T-helper 17 cell (primary cell): Measurements from ENCODE around the gene THOC5. TPM values are rescaled to one million over a fixed set of nuclear protein-coding genes. Genes with fewer than 3 reads are reported as not detected.
A peak's percentile ranks its signal among the peaks of the same experiment; 100 is the strongest.
"Not testable (repeated sequence)": the region's sequence is repeated elsewhere in the genome, so short reads cannot be mapped to it uniquely, and the experiment has no call there.

ENCODE experiments used
- ATAC-seq: fragments of 150-1000 bp; cut with Tn5 transposase; 2 replicates; pipeline ENCODE4 v1.10.0; 2021; ENCODE audit warnings: mild to moderate bottlenecking, moderate library complexity
- DNase-seq, 3 donors: peaks; one replicate each; pipeline versions ENCODE4 v3.0.0 to v3.0.0-alpha.2; 2020 to 2021
- H3K9me3 ChIP-seq: one replicate; pipeline ENCODE4 v1.7.0; 2013; ENCODE audit warnings: low read length, mild to moderate bottlenecking; ENCODE audit not compliant: control insufficient read depth, poor library complexity, severe bottlenecking
- H3K27ac Mint-ChIP-seq: one replicate; pipeline ENCODE4 v1.8.0; 2022; ENCODE audit warnings: mild to moderate bottlenecking, moderate library complexity, mixed read lengths
- H3K27me3 Mint-ChIP-seq: one replicate; pipeline ENCODE4 v1.8.0; 2022; ENCODE audit warnings: mixed read lengths
- H3K36me3 Mint-ChIP-seq: one replicate; pipeline ENCODE4 v1.8.0; 2022; ENCODE audit warnings: low read depth, mixed read lengths
- H3K4me1 Mint-ChIP-seq: one replicate; pipeline ENCODE4 v1.8.0; 2022; ENCODE audit warnings: mild to moderate bottlenecking, mixed read lengths
- H3K4me3 Mint-ChIP-seq: one replicate; pipeline ENCODE4 v1.8.0; 2022; ENCODE audit warnings: mild to moderate bottlenecking, moderate library complexity, mixed read lengths
- total RNA-seq, 4 donors: library from RNA in 2 of 4; stranded (reverse) in 2 of 4; gene quantifications; one replicate each; pipeline ENCODE4 v1.2.3 and lab custom pipeline; 2022 to 2026

THOC5 gene
- total RNA-seq, 2 donors from 2014 or later, result 34.2 to 46.2 TPM

DNA sequence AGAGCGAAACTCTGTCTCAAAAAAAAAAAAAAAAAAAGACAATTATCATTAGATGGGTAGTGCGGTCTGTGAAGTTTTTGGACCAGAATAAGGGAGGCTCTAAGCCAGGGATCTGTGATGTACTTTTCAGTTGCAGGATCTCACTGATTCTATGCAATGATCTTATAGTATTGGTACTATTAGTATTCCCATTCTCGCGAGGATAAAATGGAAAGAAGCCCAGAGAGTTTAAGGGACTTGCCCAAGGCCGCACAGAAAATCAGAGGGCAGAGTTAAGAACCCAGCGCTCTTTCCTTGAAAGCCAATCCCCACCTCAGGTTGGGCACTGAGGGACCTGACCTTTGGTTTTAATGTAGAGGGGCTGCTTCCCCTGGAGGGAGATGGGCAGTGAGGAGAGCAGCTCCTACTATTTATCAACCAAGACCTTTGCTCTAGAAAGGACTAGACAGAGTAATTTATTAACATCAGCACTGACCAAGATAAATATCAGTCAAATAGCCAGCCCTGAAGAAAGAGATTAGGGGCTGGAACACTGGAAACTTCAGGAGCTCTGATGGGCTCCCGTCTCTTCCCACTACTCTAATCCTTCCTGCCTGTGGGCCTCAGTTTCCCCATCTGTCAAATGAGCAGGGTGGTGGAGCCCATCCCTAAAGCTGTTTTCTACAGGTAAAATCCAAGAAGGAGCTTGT, 21.3 kb upstream of the THOC5 start:
- no peaks in the 10 kb centered on the region for H3K27me3 Mint-ChIP-seq
- no peak for ATAC-seq
- H3K36me3 Mint-ChIP-seq, result no peaks in the 10 kb centered on the region
- no peak overlapping the region for H3K27ac Mint-ChIP-seq
- no peak for DNase-seq
- H3K4me1 Mint-ChIP-seq, result peaks cover 5% of the 10 kb centered on the region
- H3K4me3 Mint-ChIP-seq, result no peak overlapping the region
- H3K9me3 ChIP-seq, result no peaks in the 10 kb centered on the region

DNA sequence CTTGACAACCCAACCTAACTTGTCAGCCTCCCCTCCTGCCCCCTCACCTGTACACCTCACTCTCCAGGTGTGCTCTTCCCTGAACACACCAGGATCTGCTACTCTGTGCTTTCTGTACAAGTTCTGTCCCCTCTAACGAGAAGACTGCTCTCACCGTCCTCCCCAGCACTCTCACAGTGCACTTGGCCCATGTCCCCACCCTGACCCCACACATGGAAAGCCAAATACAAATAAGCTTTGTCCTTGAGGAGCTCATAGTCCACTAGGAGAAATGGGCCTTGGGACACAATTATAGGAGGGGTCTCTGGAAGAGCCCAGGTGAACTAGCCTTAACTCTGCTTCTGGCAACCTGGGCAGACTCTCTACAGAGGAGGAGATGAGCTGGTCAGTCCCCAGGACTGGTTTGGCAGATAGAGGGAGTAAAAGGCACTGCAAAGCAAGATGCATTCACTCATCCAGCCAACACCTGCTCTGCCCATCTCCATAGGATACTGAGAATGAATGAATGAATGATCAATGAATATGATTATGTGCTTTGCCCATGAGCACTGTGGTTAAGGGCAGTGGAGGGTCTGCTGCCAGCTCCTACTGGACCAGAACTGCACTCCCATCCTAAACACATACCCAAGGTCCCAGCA, 17.5 kb upstream of the THOC5 start:
- Mint-ChIP-seq H3K36me3 (peaks cover 5% of the 10 kb centered on the region), H3K27me3 (no peaks in the 10 kb centered on the region), H3K27ac (peak overlapping the region; percentile 66), H3K4me3 (no peak overlapping the region), H3K4me1 (peaks cover 4% of the 10 kb centered on the region)
- no peak for ATAC-seq
- no peak for DNase-seq
- H3K9me3 ChIP-seq, result no peaks in the 10 kb centered on the region

DNA sequence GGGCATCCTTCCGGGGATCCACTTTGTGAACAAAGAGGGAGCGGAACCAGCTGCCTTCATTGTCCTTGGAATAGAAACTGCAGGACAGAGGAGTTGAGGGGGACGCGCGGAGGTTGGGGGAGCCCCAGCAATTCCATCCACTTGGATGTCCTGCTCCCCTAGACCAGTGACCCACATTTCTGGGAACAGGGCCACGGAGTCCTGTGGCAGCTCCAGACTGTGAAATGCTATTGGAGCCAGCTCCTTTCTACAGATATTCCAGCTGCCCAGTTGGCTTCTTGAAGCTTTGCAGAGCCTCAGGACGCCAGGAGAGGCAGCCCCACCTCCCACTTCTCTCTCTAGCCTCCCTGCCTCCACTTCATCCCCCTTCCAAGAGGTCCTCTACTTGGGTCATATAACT, 16.9 kb upstream of the THOC5 start:
- no peaks in the 10 kb centered on the region for H3K9me3 ChIP-seq
- Mint-ChIP-seq H3K27me3 (no peaks in the 10 kb centered on the region), H3K27ac (peak overlapping the region; percentile 66), H3K4me1 (peaks cover 4% of the 10 kb centered on the region), H3K36me3 (peaks cover 5% of the 10 kb centered on the region), H3K4me3 (no peak overlapping the region)
- no peak for ATAC-seq
- no peak for DNase-seq

DNA sequence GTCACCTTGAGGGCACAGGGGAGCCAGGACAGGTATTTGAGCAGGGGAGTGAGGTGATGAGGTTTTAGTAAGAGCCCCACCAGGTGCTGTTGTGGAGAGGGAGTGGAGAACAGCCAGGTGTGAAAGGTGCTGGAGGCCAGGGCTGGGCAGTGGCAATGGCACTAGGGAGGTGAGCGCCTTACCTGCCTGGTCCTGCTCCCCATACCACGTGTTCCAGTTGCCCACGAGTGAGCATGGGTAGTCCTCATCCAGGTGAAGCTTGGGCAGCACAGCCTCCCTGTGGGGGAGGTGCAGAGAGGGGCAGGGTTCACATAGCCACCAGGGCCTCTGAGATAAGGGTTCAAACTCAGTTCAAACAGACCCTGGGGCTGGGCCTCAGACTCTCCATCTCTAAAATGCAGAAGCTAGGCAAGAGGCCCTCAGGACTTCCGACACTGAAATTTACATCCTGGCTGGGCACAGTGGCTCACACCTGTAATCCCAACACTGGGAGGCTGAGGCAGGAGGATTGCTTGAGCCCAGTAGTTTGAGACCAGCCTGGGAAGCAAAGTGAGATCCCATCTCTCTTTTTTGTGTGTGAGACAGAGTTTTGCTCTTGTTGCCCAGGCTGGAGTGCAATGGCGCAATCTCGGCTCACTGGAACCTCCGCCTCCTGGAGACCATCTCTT, 15.6 kb upstream of the THOC5 start:
- Mint-ChIP-seq H3K27ac (no peak overlapping the region), H3K4me1 (peaks cover 4% of the 10 kb centered on the region), H3K27me3 (no peaks in the 10 kb centered on the region), H3K36me3 (peaks cover 5% of the 10 kb centered on the region), H3K4me3 (no peak overlapping the region)
- no peak for ATAC-seq
- no peak for DNase-seq
- H3K9me3 ChIP-seq, result no peaks in the 10 kb centered on the region

DNA sequence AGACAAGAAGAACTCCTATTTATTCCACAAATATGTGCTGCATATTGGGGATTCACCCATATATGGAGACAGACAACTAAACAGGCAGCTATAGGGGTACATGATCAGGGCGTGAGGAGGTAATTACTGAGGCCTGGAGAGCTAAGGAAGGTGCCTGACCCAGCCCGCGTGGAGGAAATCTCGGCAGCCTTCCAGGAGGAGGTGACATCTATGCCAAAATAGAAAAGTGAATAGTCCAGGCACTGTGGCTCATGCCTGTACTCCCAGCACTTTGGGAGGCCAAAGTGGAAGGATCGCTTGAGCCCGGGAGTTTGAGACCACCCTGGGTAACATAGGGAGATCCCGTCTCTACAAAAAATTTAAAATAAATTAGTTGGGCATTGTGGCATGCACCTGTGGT, 13.8 kb upstream of the THOC5 start:
- H3K9me3 ChIP-seq, result no peaks in the 10 kb centered on the region
- H3K36me3 Mint-ChIP-seq, result peaks cover 5% of the 10 kb centered on the region
- H3K4me3 Mint-ChIP-seq, result no peak overlapping the region
- DNase-seq (no peak), ATAC-seq (no peak)
- peaks cover 4% of the 10 kb centered on the region for H3K4me1 Mint-ChIP-seq
- H3K27me3 Mint-ChIP-seq, result no peaks in the 10 kb centered on the region
- H3K27ac Mint-ChIP-seq, result peak overlapping the region; percentile 4

DNA sequence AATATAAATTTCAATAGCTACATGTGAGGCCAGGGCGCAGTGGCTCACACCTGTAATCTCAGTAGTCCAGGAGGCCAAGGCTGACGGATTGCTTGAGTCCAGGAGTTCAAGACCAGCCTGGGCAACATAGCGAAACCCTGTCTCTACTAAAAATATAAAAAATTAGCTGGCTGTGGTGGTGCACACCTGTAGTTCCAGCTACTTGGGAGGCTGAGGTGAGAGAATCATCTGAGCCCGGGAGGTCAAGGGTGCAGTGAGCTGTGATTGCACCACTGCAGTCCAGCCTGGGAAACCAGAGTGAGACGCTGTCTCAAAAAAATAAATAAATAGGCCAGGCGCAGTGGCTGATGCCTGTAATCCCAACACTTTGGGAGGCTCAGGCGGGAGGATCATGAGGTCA, 13.0 kb upstream of the THOC5 start:
- H3K4me1 Mint-ChIP-seq, H3K36me3 Mint-ChIP-seq, ATAC-seq, DNase-seq, H3K27me3 Mint-ChIP-seq, H3K4me3 Mint-ChIP-seq, H3K27ac Mint-ChIP-seq, H3K9me3 ChIP-seq: not testable (repeated sequence)

DNA sequence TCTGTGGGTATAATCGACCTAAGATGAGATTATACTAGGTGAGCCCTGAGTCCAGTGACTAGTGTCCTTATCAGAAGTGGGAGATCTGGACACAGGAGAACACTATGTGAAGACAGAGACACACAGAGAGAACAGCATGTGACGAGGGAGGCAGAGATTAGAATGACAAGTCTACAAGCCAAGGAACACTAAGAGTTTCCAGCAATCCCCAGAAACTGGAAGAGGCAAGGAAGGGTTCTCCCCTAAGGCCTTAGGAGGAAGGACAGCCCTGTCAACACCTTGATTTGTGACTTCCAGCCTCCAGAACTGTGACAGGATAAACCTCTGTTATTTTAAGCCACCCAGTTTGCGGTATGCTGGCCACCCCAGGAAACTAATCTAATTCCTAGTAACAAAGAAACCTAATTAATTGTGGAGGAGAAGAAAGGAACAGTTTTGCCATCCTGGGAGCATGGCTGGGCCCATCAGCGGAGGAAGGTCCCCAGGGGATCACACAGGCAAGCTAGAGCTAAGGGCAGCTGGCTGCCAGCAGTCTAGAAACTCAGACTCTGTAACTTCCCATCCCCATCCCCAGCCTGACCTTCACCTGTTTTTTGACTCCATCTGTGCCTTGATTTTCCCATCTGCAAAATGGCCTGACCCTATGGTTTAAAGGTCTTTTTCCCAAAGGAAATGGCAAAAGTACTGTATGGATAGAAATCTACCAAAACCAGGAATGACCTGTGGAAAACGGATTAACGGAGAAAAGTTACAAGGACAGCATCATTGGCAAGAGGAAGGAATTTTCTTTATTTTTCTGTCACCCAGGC, 10.3 kb upstream of the THOC5 start:
- Mint-ChIP-seq H3K36me3 (peaks cover 16% of the 10 kb centered on the region), H3K27ac (no peak overlapping the region), H3K4me1 (no peaks in the 10 kb centered on the region), H3K4me3 (no peak overlapping the region), H3K27me3 (no peaks in the 10 kb centered on the region)
- ATAC-seq (no peak), DNase-seq (no peak)
- H3K9me3 ChIP-seq, result no peaks in the 10 kb centered on the region

DNA sequence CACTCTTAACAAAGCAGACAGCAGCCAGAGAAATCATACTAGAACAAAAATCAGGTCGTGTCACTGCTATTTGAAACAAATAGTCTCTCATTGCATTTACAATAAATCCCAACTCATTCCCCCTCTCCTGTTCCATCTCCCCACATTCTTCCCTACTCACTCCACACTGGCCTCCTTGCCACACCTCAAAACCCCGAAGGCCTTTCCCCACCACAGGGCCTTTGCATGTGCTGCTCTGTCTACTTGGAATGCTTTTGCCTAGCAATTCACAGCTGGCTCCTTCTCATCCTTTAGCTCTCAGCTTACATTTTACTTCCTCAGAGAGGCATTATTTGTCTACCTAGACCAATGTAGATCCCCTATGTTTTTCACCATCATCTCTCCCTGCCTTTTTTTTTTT, 6.3 kb upstream of the THOC5 start:
- H3K4me3 Mint-ChIP-seq, result no peak overlapping the region
- ATAC-seq (no peak), DNase-seq (no peak)
- H3K27me3 Mint-ChIP-seq, result no peaks in the 10 kb centered on the region
- H3K4me1 Mint-ChIP-seq, result no peaks in the 10 kb centered on the region
- H3K36me3 Mint-ChIP-seq, result peaks cover 16% of the 10 kb centered on the region
- H3K9me3 ChIP-seq, result no peaks in the 10 kb centered on the region
- H3K27ac Mint-ChIP-seq, result peak overlapping the region; percentile 66

DNA sequence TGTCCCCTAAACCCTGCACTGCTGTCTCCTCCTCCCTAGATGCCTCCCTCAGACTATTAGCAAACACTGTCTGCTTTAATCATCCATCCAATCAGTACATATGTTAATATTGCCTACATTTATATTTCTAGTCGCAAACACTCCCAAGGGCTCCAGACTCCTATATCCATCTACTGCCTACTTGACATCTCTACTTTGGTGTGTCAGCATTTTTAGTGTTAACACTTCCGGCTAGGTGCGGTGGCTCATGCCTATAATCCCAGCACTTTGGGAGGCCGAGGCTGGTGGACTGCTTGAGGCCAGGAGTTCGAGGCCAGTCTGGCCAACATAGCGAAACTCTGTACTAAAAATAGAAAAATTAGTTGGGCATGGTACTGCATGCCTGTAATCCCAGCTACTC, 5.5 kb upstream of the THOC5 start:
- Mint-ChIP-seq H3K4me3 (no peak overlapping the region), H3K27ac (peak overlapping the region; percentile 14), H3K4me1 (no peaks in the 10 kb centered on the region)

DNA sequence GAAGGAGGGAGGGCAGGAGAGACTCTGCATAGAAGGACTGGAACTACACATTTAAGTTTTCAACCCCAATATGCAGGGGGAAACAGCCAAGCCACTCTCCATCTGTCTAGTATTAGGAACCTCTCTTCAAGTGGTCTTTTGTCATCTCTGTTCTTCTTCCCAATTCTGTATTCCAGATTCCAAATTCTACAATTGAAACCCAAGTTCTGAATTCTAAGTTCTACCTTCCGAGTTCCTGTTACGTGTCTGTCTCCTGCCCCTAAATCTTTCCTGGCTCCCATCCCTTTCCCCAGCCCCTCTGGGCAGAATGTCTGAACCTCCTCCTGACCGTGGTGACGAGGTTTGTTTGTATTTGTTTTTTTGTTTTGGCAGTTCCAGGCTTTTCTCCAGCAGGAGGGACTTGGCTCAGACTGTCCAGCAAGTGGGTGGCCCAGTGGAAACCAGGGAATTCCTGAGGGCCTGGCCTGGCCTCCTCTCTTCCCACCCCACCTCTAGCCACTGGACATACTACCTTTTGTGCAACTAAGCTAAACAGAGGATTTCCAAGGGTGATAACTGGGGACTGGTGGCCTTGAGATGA, 1.6 kb upstream of the THOC5 start:
- peak overlapping the region; percentile 57 for H3K27ac Mint-ChIP-seq
- H3K27me3 Mint-ChIP-seq, result no peaks in the 10 kb centered on the region
- H3K36me3 Mint-ChIP-seq, result peaks cover 14% of the 10 kb centered on the region
- H3K4me1 Mint-ChIP-seq, result peaks cover 10% of the 10 kb centered on the region
- no peak overlapping the region for H3K4me3 Mint-ChIP-seq
- DNase-seq, result no peak
- no peaks in the 10 kb centered on the region for H3K9me3 ChIP-seq
- ATAC-seq, result no peak

More for the DNA sequence above, 5.5 kb upstream of the THOC5 start:
- no peak for DNase-seq
- peaks cover 16% of the 10 kb centered on the region for H3K36me3 Mint-ChIP-seq
- ATAC-seq, result no peak
- H3K27me3 Mint-ChIP-seq, result no peaks in the 10 kb centered on the region
- no peaks in the 10 kb centered on the region for H3K9me3 ChIP-seq

DNA sequence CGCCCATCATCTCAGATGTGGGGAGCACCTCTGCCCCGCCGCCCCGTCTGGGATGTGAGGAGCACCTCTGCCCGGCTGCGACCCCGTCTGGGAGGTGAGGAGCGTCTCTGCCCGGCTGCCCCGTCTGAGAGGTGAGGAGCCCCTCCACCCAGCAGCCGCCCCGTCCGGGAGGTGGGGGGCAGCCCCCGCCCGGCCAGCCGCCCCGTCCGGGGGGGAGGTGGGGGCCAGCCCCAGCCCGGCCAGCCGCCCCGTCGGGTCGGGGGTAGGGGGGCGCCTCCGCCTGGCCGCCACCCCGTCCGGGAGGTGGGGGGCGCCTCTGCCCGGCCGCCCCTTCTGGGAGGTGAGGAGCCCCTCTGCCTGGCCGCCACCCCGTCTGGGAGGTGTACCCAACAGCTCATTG, 1.2 kb downstream of the THOC5 start:
- not testable (repeated sequence) for H3K9me3 ChIP-seq, H3K36me3 Mint-ChIP-seq, ATAC-seq, H3K27me3 Mint-ChIP-seq, H3K27ac Mint-ChIP-seq, DNase-seq
- Mint-ChIP-seq H3K4me3 (peak overlapping the region; percentile 91), H3K4me1 (peaks cover 22% of the 10 kb centered on the region)

DNA sequence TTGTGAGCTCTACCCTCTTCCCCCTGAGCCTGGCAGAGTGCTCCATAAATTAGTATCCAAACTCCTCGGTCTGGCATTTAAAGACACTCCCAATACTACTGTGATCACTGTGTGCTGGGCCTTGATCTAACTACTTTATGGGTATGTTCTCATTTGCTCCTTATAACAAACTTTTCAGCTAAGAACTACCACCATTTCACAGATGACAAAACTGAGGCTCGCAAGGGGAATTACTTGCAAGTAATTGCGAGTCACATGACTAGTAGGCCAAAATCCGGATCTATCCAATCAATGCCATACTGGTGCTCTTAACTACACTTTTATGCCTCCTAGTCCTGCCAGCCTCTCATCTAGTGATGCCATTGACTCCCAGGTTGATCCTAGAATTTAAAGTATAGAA, 3.6 kb downstream of the THOC5 start:
- no peak for ATAC-seq
- no peak for DNase-seq
- no peaks in the 10 kb centered on the region for H3K27me3 Mint-ChIP-seq
- no peaks in the 10 kb centered on the region for H3K9me3 ChIP-seq
- no peak overlapping the region for H3K27ac Mint-ChIP-seq
- peaks cover 8% of the 10 kb centered on the region for H3K36me3 Mint-ChIP-seq
- no peak overlapping the region for H3K4me3 Mint-ChIP-seq
- H3K4me1 Mint-ChIP-seq, result peaks cover 22% of the 10 kb centered on the region

DNA sequence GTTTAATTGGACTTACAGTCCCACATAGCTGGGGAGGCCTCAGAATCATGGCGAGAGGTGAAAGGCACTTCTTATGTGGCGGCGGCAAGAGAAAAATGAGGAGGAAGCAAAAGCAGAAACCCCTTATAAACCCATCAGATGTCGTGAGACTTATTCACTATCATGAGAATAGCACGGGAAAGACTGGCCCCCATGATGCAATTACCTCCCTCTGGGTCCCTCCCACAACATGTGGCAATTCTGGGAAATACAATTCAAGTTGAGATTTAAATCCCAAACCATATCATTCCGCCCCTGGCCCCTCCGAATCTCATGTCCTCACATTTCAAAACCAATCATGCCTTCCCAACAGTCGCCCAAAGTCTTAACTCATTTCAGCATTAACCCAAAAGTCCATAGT, 8.5 kb downstream of the THOC5 start:
- H3K9me3 ChIP-seq, H3K27ac Mint-ChIP-seq, H3K4me3 Mint-ChIP-seq, DNase-seq, H3K27me3 Mint-ChIP-seq, ATAC-seq: not testable (repeated sequence)
- Mint-ChIP-seq H3K36me3 (peaks cover 10% of the 10 kb centered on the region), H3K4me1 (peaks cover 14% of the 10 kb centered on the region)
